Hepatocyte (in vitro differentiated cells): ENCODE data around the gene BEX3. TPM values are rescaled to one million over a fixed set of nuclear protein-coding genes. Genes with fewer than 3 reads are reported as not detected.

ENCODE experiments used
- DNase-seq: peaks from one replicate; pipeline ENCODE4 v3.0.0-alpha.2; 2016; ENCODE audit warnings: low spot score
- H2AFZ ChIP-seq: fragments of 200-600 bp; sonication (generic); 2 replicates; pipeline ENCODE4 v1.6.0; 2016; ENCODE audit warnings: antibody characterized with exemption, mild to moderate bottlenecking
- H3K27ac ChIP-seq: fragments of 200-600 bp; sonication (generic); 2 replicates; pipeline ENCODE4 v1.5.1; 2016; ENCODE audit warnings: mild to moderate bottlenecking
- H3K27me3 ChIP-seq: fragments of 200-600 bp; sonication (generic); 2 replicates; pipeline ENCODE4 v1.6.1; 2016
- H3K36me3 ChIP-seq: fragments of 200-600 bp; sonication (generic); replicated peaks from 2 replicates; pipeline ENCODE4 v1.5.1; 2016; ENCODE audit warnings: low read depth; ENCODE audit not compliant: insufficient read depth
- H3K4me1 ChIP-seq: fragments of 200-600 bp; sonication (generic); 2 replicates; pipeline ENCODE4 v1.5.1; 2016; ENCODE audit warnings: mild to moderate bottlenecking, moderate library complexity; ENCODE audit not compliant: insufficient read depth
- H3K4me2 ChIP-seq: fragments of 200-600 bp; sonication (generic); 2 replicates; pipeline ENCODE4 v1.6.0; 2016
- H3K4me3 ChIP-seq: fragments of 200-600 bp; sonication (generic); 2 replicates; pipeline ENCODE4 v1.5.1; 2016; ENCODE audit warnings: mild to moderate bottlenecking
- H3K79me2 ChIP-seq: fragments of 200-600 bp; sonication (generic); 2 replicates; pipeline ENCODE4 v1.6.0; 2017; ENCODE audit warnings: mild to moderate bottlenecking
- H3K9me2 ChIP-seq: fragments of 200-600 bp; sonication (generic); replicated peaks from 2 replicates; pipeline ENCODE4 v1.6.0; 2017; ENCODE audit warnings: mild to moderate bottlenecking; ENCODE audit not compliant: insufficient read depth
- H3K9me3 ChIP-seq: fragments of 200-600 bp; sonication (generic); 2 replicates; pipeline ENCODE4 v1.5.1; 2016; ENCODE audit warnings: low read depth, mild to moderate bottlenecking
- H4K20me1 ChIP-seq: fragments of 200-600 bp; sonication (generic); 2 replicates; pipeline ENCODE4 v1.6.0; 2016; ENCODE audit warnings: mild to moderate bottlenecking; ENCODE audit not compliant: insufficient read depth, poor library complexity, severe bottlenecking
- EZH2 ChIP-seq: fragments of 200-600 bp; sonication (generic); IDR thresholded peaks from 2 replicates; pipeline ENCODE4 v1.6.1; 2016; ENCODE audit warnings: antibody characterized with exemption, mild to moderate bottlenecking, borderline replicate concordance
- EZH2phosphoT487 ChIP-seq: fragments of 200-600 bp; sonication (generic); IDR thresholded peaks from one replicate; pipeline ENCODE4 v1.6.1; 2018; ENCODE audit warnings: antibody characterized with exemption, mild to moderate bottlenecking, low read depth, moderate library complexity; ENCODE audit not compliant: unreplicated experiment, severe bottlenecking
- WGBS: methylation state at CpG from one replicate; pipeline ENCODE4 v1.1.6; 2016; ENCODE audit warnings: low lambda C conversion rate; ENCODE audit errors: missing lambda C conversion rate; 5-methylcytosine and 5-hydroxymethylcytosine counted together
- polyA plus RNA-seq: library from polyadenylated mRNA; unstranded; fragments of >200 nt; fragmentation: Nextera tagmentation; extraction: Ambion mirVana; gene quantifications from 2 replicates; pipeline ENCODE4 v1.2.1, GENCODE V29; 2016
- small RNA-seq: library from RNA; depleted of rRNA; stranded (forward); fragments of <200 nt; gene quantifications from one replicate; pipeline ENCODE3, GENCODE V24; 2014
- total RNA-seq: library from RNA; depleted of rRNA; stranded (reverse); fragments of >200 nt; gene quantifications from 2 replicates; pipeline ENCODE4 v1.2.3, GENCODE V29; 2014
- TF ChIP-seq, protein P1 (sequence below): fragments of 200-600 bp; sonication (generic); IDR thresholded peaks from 2 replicates; pipeline ENCODE4 v1.5.1; 2016; ENCODE audit warnings: antibody characterized with exemption, mild to moderate bottlenecking; ENCODE audit not compliant: poor library complexity

Gene BEX3
- total and polyA plus RNA-seq, 2 experiments from 2014 or later = 271 to 506 TPM

DNA sequence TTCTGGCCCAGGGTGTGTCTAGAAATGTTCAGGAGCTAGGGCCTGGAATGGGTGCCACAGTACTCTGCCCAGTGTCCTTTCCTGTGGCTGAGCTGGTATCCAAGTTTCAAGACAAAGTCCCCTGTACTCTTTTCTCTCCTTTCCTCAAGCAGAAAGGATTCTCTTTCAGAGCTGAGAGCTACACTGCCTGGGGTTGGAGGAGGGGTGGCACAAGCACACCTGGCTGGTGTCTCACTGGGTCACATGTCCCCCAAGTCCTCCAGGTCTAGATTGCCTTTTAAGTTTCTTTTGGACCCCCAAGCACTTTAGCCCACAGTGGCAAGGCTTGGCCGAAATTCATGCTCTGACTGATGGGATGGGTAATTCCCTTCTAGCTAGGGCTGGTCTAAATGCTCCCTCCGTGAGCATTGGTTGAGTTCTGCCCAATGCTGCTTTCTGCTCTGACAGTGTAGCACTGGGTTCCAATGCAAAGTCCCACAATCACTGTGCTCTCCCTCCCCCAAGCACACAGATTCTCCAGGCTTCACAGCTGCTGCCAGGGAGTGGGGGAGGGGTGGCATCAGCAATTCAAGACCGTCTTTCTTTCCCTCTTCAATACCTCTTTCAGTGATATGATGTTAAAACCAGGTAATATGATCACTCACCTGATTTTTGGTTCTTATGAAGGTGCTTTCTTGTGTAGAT is 47.8 kb downstream of the BEX3 start:
- no peak for TF ChIP-seq EZH2
- TF ChIP-seq, protein P1, sequence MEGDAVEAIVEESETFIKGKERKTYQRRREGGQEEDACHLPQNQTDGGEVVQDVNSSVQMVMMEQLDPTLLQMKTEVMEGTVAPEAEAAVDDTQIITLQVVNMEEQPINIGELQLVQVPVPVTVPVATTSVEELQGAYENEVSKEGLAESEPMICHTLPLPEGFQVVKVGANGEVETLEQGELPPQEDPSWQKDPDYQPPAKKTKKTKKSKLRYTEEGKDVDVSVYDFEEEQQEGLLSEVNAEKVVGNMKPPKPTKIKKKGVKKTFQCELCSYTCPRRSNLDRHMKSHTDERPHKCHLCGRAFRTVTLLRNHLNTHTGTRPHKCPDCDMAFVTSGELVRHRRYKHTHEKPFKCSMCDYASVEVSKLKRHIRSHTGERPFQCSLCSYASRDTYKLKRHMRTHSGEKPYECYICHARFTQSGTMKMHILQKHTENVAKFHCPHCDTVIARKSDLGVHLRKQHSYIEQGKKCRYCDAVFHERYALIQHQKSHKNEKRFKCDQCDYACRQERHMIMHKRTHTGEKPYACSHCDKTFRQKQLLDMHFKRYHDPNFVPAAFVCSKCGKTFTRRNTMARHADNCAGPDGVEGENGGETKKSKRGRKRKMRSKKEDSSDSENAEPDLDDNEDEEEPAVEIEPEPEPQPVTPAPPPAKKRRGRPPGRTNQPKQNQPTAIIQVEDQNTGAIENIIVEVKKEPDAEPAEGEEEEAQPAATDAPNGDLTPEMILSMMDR = no peak
- no peak for TF ChIP-seq EZH2phosphoT487
- no peaks in the 10 kb centered on the region for H3K36me3 ChIP-seq
- H3K4me2 ChIP-seq = no peak overlapping the region
- no peaks in the 10 kb centered on the region for H3K4me1 ChIP-seq
- H2AFZ ChIP-seq = no peak overlapping the region
- no peak for DNase-seq
- no peak overlapping the region for H3K4me3 ChIP-seq
- no peaks in the 10 kb centered on the region for H3K9me2 ChIP-seq
- 71% methylated on average over 3 of the region's 3 CpGs for WGBS
- no peaks in the 10 kb centered on the region for H3K27me3 ChIP-seq
- no peak overlapping the region for H3K27ac ChIP-seq
- H3K9me3 ChIP-seq = no peaks in the 10 kb centered on the region
- no peaks in the 10 kb centered on the region for H3K79me2 ChIP-seq
- H4K20me1 ChIP-seq = no peaks in the 10 kb centered on the region

Small RNA genes within 50 kb of the gene (small RNA-seq; reads per million reads assigned to genes)
- gene Z92846.1 = not detected

Other genes with a start within 250 kb of the BEX3 start
- 55.6 and 75.6 TPM in 2 replicates for gene BEX4, start 161.4 kb upstream of the BEX3 start, total RNA-seq
- 112 and 119 TPM in 2 replicates for gene BEX4, start 161.4 kb upstream of the BEX3 start, polyA plus RNA-seq
- 143 and 153 TPM in 2 replicates for gene TCEAL8, start 121.4 kb upstream of the BEX3 start, total RNA-seq
- gene TCEAL8, start 121.4 kb upstream of the BEX3 start, polyA plus RNA-seq = 123 and 127 TPM in 2 replicates
- gene TCEAL5, start 99.8 kb upstream of the BEX3 start, total RNA-seq = not detected in 2 replicates
- 0.17 TPM in 1 of 2 replicates, not detected in the other for gene TCEAL5, start 99.8 kb upstream of the BEX3 start, polyA plus RNA-seq
- 28.1 and 37.7 TPM in 2 replicates for gene BEX2, start 65.5 kb upstream of the BEX3 start, total RNA-seq
- 39.1 and 45.4 TPM in 2 replicates for gene BEX2, start 65.5 kb upstream of the BEX3 start, polyA plus RNA-seq
- gene TCEAL7, start 46.3 kb upstream of the BEX3 start, total RNA-seq = 14.7 and 16.0 TPM in 2 replicates
- gene TCEAL7, start 46.3 kb upstream of the BEX3 start, polyA plus RNA-seq = 6.6 and 6.9 TPM in 2 replicates
- 212 and 239 TPM in 2 replicates for gene TCEAL9, start 20.0 kb upstream of the BEX3 start, total RNA-seq
- 257 and 305 TPM in 2 replicates for gene TCEAL9, start 20.0 kb upstream of the BEX3 start, polyA plus RNA-seq
- 3.0 and 3.5 TPM in 2 replicates for gene RAB40A, start 143.0 kb downstream of the BEX3 start, total RNA-seq
- gene RAB40A, start 143.0 kb downstream of the BEX3 start, polyA plus RNA-seq = 2.7 and 3.0 TPM in 2 replicates
- gene TCEAL4, start 209.0 kb downstream of the BEX3 start, total RNA-seq = 84.2 and 94.4 TPM in 2 replicates
- 171 and 213 TPM in 2 replicates for gene TCEAL4, start 209.0 kb downstream of the BEX3 start, polyA plus RNA-seq
- gene TCEAL3, start 231.4 kb downstream of the BEX3 start, total RNA-seq = 28.6 and 28.7 TPM in 2 replicates
- 91.7 and 117 TPM in 2 replicates for gene TCEAL3, start 231.4 kb downstream of the BEX3 start, polyA plus RNA-seq